GM12874 (cell line): ENCODE measurements around the gene COL26A1.

Experiments
- TF ChIP-seq, protein P1 (sequence below): IDR thresholded peaks from 2 replicates; pipeline ENCODE4 v1.5.1; 2011; ENCODE audit warnings: low read depth, mild to moderate bottlenecking, control low read depth, low read length, moderate library complexity; ENCODE audit not compliant: insufficient read depth

The COL26A1 gene

DNA sequence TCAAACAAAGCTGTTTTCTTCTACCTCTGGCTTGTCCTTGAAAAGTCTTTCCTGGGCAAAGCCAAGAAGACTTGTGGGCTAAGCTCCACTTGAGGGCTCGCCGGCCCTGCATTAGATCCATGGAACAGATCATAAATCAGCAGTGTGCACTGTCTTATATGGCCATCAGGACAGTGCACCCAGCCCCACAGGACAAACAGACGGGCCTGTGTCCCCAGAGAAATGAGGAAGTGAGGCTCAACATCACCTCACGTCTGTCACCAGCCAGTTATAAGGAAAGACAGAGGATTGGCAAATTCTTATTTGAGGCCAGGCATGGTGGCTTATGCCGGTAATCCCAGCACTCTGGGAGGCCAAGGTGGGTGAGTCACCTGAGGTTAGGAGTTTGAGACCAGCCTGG lies 28.8 kb upstream of the COL26A1 start:
- TF ChIP-seq, protein P1, sequence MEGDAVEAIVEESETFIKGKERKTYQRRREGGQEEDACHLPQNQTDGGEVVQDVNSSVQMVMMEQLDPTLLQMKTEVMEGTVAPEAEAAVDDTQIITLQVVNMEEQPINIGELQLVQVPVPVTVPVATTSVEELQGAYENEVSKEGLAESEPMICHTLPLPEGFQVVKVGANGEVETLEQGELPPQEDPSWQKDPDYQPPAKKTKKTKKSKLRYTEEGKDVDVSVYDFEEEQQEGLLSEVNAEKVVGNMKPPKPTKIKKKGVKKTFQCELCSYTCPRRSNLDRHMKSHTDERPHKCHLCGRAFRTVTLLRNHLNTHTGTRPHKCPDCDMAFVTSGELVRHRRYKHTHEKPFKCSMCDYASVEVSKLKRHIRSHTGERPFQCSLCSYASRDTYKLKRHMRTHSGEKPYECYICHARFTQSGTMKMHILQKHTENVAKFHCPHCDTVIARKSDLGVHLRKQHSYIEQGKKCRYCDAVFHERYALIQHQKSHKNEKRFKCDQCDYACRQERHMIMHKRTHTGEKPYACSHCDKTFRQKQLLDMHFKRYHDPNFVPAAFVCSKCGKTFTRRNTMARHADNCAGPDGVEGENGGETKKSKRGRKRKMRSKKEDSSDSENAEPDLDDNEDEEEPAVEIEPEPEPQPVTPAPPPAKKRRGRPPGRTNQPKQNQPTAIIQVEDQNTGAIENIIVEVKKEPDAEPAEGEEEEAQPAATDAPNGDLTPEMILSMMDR, result no peak

DNA sequence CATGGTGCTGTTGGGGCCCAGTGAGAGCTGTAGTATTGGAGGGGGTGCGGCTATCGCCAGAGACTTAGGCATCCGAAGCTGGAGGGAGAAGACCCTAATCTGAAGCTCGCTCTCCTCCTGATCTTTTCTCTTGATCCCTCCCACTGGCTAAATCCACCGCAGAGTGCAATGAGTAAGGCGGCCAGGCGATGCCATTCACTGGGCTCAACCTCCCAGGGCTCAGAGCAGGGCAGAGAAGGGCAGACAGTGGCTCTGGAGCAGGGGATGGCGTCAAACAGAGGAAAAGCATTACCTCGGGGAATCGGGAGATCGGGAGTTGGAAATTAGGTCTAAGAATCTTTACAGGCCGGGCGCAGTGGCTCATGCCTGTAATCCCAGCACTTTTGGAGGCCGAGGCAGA lies 22.3 kb upstream of the COL26A1 start:
- TF ChIP-seq, protein P1, result no peak

DNA sequence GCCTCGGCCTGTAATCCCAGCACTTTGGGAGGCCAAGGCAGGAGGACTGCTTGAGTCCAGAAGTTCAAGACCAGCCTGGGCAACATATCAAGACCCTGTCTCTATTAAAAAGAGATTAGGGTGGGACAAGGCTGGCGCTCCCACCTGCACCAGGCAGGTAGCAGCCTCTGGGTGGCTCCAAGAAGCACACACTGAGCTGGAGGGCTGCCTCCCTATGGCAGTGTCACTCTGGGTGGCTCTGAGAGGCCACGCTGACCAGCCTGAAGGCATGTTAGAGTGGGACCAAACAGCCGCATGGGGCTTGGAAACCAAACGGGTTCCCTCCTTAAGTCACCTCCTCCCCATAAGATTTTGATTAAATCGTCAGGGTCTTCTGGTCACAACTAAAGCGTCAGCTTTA lies 19.8 kb upstream of the COL26A1 start:
- TF ChIP-seq, protein P1, result no peak

DNA sequence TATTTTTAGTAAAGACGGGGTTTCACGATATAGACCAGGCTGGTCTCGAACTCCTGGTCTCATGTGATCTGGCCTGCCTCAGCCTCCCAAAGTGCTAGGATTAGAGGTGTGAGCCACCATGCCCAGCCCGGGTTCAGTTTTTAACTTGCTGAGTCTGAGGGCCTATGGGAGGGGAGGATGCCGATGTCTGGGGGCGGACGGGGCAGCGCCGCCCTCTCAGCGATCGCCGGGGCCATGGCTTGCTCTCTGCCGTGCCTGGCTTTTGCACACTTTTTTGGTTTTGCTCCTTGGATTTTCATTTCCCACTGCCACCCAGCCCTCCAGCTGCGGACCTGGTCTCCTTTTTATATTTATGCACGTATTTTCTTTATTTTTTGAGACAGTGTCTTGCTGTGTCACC lies 15.2 kb upstream of the COL26A1 start:
- TF ChIP-seq, protein P1, result no peak

DNA sequence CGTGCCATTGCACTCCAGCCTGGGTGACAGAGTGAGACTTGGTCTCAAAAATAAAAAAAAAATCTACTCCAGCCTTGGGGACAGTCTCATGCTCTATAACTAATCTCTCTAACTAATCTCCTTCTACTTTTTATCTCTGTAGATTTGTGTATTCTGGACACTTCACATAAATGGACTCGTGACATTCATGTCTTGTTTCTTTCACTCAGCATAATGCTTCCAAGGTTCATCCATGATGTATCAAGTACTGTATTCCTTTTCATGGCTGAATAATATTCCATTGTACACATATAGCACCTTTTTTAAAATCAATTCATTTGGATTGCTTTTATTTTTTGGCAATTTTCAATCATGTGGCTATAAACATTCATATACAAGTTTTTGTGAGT lies 9.8 kb upstream of the COL26A1 start:
- TF ChIP-seq, protein P1, result no peak

DNA sequence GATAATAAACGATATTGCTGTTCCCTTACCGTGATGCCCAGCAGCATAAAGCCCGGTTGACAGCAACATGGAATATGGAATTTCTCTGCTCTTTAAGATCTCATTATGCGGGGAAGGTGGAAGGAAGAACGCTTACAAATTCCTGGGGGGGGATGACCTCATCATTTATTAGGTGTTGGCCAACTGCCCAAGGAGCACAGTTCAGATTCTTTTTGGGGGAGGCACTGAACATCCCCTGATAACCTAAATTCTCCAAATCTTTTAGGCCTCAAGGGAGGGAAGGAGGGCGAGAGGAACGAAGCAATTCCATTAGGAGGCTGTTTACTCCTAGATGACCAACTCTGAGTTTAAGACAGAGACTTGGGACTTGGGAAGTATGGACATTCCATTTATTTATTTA lies 5.2 kb upstream of the COL26A1 start:
- TF ChIP-seq, protein P1, result no peak

DNA sequence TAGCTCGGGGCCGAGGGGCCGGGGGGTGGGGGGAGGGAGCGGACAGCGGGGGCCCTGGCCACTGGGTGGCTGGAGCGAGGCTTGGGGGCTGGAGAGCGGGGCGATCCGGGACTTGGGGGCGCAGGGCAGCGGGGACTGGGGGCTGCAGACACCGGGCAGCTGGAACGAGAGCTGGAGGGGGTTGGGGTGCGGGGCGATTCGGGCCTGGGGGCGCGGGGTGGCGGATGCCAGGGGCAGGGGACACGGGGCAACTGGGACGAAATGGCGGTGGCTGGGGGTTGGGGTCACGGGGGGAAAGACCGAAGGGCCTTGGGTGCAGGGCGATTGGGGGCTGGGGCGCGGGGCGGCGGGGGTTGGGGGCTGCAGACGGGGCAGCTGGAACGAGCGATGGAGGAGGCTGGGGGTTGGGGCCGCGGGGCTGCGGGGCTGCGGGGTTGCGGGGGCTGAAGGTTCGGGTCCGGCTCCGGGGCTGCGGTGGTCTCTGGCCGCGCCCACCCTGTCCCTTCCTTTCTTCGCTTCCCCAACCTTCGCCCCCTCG lies 590 bp downstream of the COL26A1 start:
- TF ChIP-seq, protein P1, result no peak

DNA sequence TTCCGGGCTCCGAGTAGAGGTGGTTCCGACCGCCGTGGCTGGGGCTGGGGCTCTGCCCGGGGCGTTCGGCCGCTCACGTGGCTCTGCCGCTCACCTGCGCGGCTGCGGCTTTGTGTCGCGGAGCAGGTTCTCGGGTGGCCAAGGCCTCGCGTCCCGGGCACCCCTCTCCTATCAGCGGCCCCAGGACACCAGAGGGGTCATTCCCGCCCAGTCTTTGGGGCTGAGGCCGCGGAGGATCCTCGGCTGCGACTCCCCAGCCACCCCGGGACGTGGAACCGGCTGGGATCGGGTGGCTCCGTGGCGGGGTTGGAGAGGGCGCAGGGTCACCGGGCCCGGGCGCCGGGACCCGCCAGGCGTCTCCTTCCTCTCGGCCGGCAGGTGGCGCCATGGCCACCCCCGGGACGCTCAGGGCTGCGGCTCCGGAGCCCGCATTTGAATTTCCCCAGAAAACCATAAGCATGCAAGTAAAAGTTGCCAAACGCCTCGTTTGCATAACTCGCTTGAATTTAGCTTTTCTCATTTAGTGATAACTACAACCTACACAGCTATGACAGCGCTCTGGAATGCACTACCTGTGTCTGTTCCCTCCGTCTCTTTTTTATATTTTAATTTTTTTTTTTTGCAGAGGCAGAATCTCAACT lies 1.2 kb downstream of the COL26A1 start:
- TF ChIP-seq, protein P1, result peak; percentile 90
